ENCODE results near the gene TGIF1.

TGIF1 gene

GRCh38 chr18:3481696-3482210 lies 31.8 kb downstream of the TGIF1 start:
- ChIA-PET POLR2A (no interaction called here), CTCF (interaction anchor here (0.8 to 2.1 kb wide), 10 partner anchors 8 to 185 kb away, joined by 3 to 10 read pairs (median 3); no protein-coding TSS in a partner anchor)
- DNase-seq (ENCODE audit: low read depth, low spot score), result no peak
- TF ChIP-seq CTCF (IDR thresholded peaks at IDR 0.05; ENCODE audit: insufficient read depth, low read length, missing control alignments), result peak; percentile 45
- H3K4me3 ChIP-seq (ENCODE audit: low read depth, low read length), result no peak overlapping the region

- no peak for TF ChIP-seq CTCF (IDR thresholded peaks at IDR 0.05; ENCODE audit: insufficient read depth, low read length, missing control alignments)
- POLR2A ChIA-PET, result no interaction called here
- CTCF ChIA-PET, result interaction anchor here (0.8 to 2.1 kb wide), 9 partner anchors 9 to 185 kb away, joined by 3 to 10 read pairs (median 3); no protein-coding TSS in a partner anchor
- no peak overlapping the region for H3K4me3 ChIP-seq (ENCODE audit: low read depth, low read length)
- DNase-seq (ENCODE audit: low read depth, low spot score), result no peak
These were observed 32.3 kb downstream of the TGIF1 start for GRCh38 chr18:3482258-3482657.

- TF ChIP-seq CTCF (IDR thresholded peaks at IDR 0.05; ENCODE audit: insufficient read depth, low read length, missing control alignments), result no peak
- ChIA-PET POLR2A (no interaction called here), CTCF (interaction anchor here (0.8 kb wide), 1 partner anchor 8 kb away, joined by 3 read pairs; no protein-coding TSS in a partner anchor)
These were observed 35.5 kb downstream of the TGIF1 start for GRCh38 chr18:3485153-3486149.

GRCh38 chr18:3486512-3486911 lies 36.5 kb downstream of the TGIF1 start:
- CTCF ChIA-PET, result interaction anchor here (0.7 to 0.8 kb wide), 2 partner anchors 9 to 180 kb away, joined by 3 read pairs; no protein-coding TSS in a partner anchor

More at GRCh38 chr18:3485153-3486149, 35.5 kb downstream of the TGIF1 start:
- no peak overlapping the region for H3K4me3 ChIP-seq (ENCODE audit: low read depth, low read length)
- no peak for DNase-seq (ENCODE audit: low read depth, low spot score)

GRCh38 chr18:3489462-3489861 lies 39.5 kb downstream of the TGIF1 start:
- DNase-seq (ENCODE audit: low read depth, low spot score), result no peak
- POLR2A ChIA-PET, result no interaction called here
- no peak overlapping the region for H3K4me3 ChIP-seq (ENCODE audit: low read depth, low read length)
- no peak for TF ChIP-seq CTCF (IDR thresholded peaks at IDR 0.05; ENCODE audit: insufficient read depth, low read length, missing control alignments)
- CTCF ChIA-PET, result interaction anchor here (0.8 kb wide), 1 partner anchor 97 kb away, joined by 3 read pairs; no protein-coding TSS in a partner anchor

More at GRCh38 chr18:3486512-3486911, 36.5 kb downstream of the TGIF1 start:
- POLR2A ChIA-PET, result no interaction called here
- no peak for TF ChIP-seq CTCF (IDR thresholded peaks at IDR 0.05; ENCODE audit: insufficient read depth, low read length, missing control alignments)
- DNase-seq (ENCODE audit: low read depth, low spot score), result no peak
- no peak overlapping the region for H3K4me3 ChIP-seq (ENCODE audit: low read depth, low read length)

All from AG04449 (cell line).